Breast epithelium (tissue), 3 donors: ENCODE data around the gene CD151.

ENCODE experiments used
- POLR2A ChIP-seq: fragments of 450-650 bp; IDR thresholded peaks from one replicate; pipeline ENCODE4 v1.6.1; 2016; ENCODE audit warnings: antibody characterized with exemption, mild to moderate bottlenecking, moderate library complexity
- TF ChIP-seq, protein P1 (sequence below), 3 donors: fragments of 450-650 bp; IDR thresholded peaks; one replicate each; pipeline ENCODE4 v1.5.1; 2016 to 2017; ENCODE audit warnings: antibody characterized with exemption in 3 of 3, mild to moderate bottlenecking in 3 of 3, moderate library complexity in 3 of 3

GRCh38 chr11:791658-792534, 40.9 kb upstream of the CD151 start:
- TF ChIP-seq, protein P1, sequence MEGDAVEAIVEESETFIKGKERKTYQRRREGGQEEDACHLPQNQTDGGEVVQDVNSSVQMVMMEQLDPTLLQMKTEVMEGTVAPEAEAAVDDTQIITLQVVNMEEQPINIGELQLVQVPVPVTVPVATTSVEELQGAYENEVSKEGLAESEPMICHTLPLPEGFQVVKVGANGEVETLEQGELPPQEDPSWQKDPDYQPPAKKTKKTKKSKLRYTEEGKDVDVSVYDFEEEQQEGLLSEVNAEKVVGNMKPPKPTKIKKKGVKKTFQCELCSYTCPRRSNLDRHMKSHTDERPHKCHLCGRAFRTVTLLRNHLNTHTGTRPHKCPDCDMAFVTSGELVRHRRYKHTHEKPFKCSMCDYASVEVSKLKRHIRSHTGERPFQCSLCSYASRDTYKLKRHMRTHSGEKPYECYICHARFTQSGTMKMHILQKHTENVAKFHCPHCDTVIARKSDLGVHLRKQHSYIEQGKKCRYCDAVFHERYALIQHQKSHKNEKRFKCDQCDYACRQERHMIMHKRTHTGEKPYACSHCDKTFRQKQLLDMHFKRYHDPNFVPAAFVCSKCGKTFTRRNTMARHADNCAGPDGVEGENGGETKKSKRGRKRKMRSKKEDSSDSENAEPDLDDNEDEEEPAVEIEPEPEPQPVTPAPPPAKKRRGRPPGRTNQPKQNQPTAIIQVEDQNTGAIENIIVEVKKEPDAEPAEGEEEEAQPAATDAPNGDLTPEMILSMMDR (IDR thresholded peaks at IDR 0.05) = no peak
- TF ChIP-seq POLR2A = no peak
